OCI-M1 (cell line): ENCODE measurements around the gene STMN1.
"Not testable (repeated sequence)": the region's sequence is repeated elsewhere in the genome, so short reads cannot be mapped to it uniquely, and the experiment has no call there.

Source experiments
- DNase-seq: peaks from one replicate; lab custom pipeline; 2025; lab: John Stamatoyannopoulos, UW

The STMN1 gene

GRCh38 chr1:25905680-25906643 lies at the start of gene STMN1:
Gene STMN1, minus strand, starts transcription at chr1:25906419. Its CDS starts 1,743 bp downstream, at chr1:25904676.
- DNase-seq: peak; percentile 97

- DNase-seq: no peak
Measured at GRCh38 chr1:25955553-25955952, 49.3 kb upstream of the STMN1 start.

DNA sequence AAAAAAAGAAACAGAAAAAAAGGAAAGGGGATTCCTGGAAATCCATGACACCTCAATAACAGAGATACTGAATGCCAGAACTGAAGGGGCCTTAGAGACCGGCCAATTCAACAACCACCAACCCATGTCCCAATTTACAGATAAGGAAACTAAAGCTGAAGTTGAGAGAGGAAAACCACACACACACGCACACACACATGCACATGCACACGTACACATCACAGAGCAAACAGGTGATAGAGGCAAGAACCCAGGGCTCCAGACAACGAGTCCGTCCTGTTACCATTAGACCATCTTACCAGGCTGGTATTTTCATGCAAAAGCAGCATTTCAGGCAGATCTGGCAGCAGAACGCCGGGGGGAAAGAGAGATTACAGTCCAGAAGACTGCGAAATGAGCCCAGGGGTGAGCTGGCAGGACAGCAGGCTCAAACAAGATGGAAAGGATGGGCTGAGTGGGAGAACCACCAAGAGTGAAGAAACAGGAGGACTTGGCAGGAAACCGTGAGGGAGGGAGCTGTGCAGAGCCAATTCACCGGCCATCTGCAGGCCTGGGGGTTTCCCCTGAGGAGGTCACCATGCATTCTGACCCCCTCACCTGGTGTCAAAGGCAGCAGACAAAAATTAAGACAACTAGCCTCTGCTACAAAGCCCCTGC lies 48.2 kb upstream of the STMN1 start:
- DNase-seq: no peak

DNA sequence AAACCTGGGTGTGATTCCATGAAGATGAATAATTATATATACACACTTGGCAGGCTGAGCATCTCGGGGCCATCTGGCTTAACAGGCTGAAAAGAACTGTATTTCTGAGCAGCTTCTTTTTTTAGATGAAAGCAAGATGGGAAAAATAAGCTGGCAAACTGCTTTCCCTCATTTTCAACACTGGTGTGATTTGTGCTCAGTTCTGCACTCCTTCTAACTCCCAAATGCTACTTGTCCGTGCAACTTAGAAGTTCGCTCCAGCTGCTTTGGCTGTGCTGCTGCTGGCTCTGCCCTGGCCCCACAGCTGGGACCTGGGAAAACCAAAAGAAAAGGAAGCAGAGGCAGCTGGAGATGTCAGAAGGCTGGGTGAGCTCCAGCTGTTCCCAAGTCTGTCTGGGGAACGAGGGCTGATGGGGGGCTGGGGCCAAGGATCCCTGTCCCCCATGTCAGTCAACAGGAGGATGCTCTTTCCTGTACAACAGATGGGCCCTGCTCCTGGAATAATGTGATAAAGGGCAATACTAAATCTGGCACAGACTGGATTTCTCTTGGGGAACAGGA lies 46.7 kb upstream of the STMN1 start:
- DNase-seq: no peak

GRCh38 chr1:25948641-25949040 lies 42.4 kb upstream of the STMN1 start:
- DNase-seq: no peak

DNA sequence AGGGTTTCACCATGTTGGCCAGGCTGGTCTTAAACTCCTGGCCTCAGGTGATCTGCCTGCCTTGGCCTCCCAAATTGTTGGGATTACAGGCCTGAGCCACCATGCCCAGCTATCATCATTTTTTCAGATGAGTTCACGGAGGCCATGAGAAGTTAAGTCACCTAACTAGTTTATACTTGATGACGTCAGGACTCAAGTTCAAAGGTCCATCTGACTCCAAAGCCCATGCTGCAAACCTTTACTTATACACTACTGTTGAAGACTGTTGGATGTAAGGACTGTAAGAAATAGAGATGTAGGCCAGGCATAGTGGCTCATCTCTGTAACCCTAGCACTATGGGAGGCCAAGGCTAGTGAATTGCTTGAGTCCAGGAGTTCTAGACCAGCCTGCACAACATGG lies 40.8 kb upstream of the STMN1 start:
- no peak for DNase-seq

DNA sequence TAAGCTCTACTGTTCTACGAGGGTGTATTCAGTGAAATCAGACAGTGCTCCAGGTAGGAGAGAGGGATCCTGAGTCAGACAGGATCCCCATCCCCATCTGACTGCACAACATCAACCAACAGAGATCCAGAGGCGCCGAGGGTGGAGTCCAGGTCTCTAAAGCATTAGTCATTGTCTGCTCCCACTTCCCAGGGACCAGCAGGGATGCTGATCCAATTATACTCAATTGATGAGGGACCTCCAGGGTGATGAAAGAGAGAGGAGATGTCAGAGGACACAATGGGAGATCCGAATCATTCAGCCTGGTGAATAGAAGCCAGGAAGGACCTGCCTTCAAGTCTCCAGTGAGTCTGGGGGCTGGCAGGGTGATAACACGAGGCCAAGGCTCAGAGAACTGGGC lies 39.5 kb upstream of the STMN1 start:
- no peak for DNase-seq

GRCh38 chr1:25944986-25945385 lies 38.8 kb upstream of the STMN1 start:
- DNase-seq: no peak

GRCh38 chr1:25943511-25943910 lies 37.3 kb upstream of the STMN1 start:
- DNase-seq: not testable (repeated sequence)

- no peak for DNase-seq
Measured at GRCh38 chr1:25936947-25937346, 30.7 kb upstream of the STMN1 start.

DNA sequence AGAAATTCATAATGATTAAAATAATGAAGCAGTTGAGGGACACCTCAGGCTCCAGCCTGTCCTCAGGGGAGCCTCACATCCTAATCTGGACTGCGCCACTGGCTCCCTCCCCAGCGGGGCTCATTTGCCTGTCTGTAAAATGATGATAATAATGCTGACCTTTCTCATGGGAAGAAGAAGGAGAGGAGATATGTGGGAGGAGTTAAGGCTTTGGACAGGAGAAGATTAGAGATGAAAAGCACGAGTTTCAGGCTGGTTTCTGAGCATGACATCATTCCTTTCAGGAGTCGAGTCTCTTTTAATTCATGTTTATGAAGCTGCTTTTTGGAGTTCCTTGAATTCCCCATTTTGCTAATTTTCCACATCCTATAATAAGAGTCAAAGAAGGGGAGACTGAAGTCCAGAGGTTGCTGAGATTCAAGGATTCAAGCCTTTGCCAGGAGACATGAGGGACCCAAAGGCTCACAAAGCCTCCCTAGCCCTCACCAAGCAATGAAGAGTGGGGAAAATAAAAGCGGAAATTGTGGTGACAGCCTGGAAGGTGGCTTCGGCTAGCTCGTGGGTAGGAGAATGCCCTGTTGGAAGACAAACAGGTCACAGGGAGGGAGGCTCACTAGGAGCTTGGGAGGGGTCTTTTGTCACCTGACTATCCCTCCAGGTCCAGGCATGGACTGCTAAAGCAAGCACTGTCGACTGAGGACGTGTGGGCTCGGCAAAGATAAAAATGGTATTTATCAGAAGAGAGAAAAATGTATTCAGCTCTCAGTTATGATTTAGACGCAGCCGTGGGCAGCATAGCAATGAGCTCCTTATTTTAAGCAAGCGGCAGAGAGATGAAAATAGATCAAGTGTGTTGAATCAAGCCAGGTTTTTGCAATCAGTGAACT lies 27.5 kb upstream of the STMN1 start:
- peak; percentile 94 for DNase-seq

GRCh38 chr1:25932811-25933400 lies 26.7 kb upstream of the STMN1 start:
- not testable (repeated sequence) for DNase-seq

GRCh38 chr1:25932321-25932720 lies 26.1 kb upstream of the STMN1 start:
- no peak for DNase-seq

DNA sequence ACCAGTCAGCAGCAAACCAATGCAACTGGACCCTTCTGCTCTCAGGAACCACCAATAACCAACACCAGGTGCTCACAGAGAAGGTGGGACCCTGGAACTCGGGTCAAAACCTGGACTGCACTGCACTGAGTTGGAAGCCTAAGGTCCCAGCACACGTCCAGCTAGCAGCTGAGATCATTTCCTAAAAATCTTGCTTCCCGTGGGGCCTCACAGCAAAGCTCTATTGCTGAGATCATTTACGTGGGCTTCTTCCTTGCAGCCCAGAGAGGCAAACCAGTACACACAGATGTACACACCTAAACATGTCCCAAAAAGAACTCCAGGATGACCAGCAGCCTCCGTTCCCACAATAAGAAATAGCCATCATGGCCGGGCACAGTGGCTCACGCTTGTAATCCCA lies 22.8 kb upstream of the STMN1 start:
- no peak for DNase-seq

- DNase-seq: no peak
Measured at GRCh38 chr1:25927521-25928265, 21.5 kb upstream of the STMN1 start.

- DNase-seq: no peak
Measured at GRCh38 chr1:25926731-25927496, 20.7 kb upstream of the STMN1 start.

- DNase-seq: peak; percentile 34
Measured at GRCh38 chr1:25924454-25924853, 18.2 kb upstream of the STMN1 start.

GRCh38 chr1:25922971-25923552 lies 16.8 kb upstream of the STMN1 start:
- DNase-seq: peak; percentile 55
